ENCODE results near the gene RERE.

Gene RERE

DNA sequence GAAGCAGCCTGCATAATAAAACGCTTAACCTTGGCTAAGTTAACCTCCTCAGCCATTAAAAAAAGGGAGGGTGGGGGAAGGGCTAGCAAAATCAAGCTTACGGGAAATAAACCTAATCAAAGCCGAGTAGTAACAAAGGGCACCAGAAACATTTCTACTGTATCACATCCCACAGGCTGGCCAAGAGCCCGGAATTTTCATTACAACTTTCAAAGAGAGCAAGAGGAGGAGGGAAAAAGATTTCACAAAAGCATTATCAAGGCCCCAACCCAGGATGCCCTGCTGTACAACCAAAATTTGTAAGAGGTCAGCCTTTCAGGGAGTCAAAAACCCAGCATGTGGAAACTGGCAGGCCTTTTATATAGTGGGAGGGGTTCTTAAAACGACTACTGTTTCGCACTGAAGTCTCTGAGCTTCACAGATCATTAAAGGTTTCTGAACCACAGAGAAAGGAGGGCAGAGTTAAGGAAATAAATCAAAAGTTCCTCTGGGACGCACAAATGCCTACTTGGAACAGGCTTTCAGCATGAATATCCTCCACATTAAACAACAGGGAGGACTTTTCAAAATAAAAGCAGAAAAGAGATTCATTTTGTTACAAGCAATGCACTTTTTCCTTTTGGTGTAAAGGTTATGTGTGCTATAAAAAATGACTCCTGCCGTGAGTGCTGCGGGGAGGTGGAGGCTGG is 409.1 kb downstream of the RERE start (continued):
- TF ChIP-seq ELK4 (IDR thresholded peaks at IDR 0.05; ENCODE audit: borderline replicate concordance, low read depth, low read length) (no peak), ZNF571 (tag by site-specific recombination; IDR thresholded peaks at IDR 0.05) (no peak)

- TF ChIP-seq ZNF560 (tag by site-specific recombination; IDR thresholded peaks at IDR 0.05; ENCODE audit: borderline replicate concordance): no peak
- TF ChIP-seq ZNF677 (tag by site-specific recombination; IDR thresholded peaks at IDR 0.05): no peak
- TF ChIP-seq ZFP3 (tag by site-specific recombination; IDR thresholded peaks at IDR 0.05; ENCODE audit: low read depth): no peak
- TF ChIP-seq, protein P1, sequence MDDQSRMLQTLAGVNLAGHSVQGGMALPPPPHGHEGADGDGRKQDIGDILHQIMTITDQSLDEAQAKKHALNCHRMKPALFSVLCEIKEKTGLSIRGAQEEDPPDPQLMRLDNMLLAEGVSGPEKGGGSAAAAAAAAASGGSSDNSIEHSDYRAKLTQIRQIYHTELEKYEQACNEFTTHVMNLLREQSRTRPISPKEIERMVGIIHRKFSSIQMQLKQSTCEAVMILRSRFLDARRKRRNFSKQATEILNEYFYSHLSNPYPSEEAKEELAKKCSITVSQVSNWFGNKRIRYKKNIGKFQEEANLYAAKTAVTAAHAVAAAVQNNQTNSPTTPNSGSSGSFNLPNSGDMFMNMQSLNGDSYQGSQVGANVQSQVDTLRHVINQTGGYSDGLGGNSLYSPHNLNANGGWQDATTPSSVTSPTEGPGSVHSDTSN (CRISPR knock-in tag; IDR thresholded peaks at IDR 0.05): no peak
- TF ChIP-seq ZNF394 (tag by site-specific recombination; IDR thresholded peaks at IDR 0.05; ENCODE audit: borderline replicate concordance): no peak
- no peak for TF ChIP-seq PRDM1 (tag by site-specific recombination; IDR thresholded peaks at IDR 0.05)
- no peak for TF ChIP-seq KLF8 (tag by site-specific recombination; IDR thresholded peaks at IDR 0.05)
- no peak for TF ChIP-seq MZF1 (tag by site-specific recombination; IDR thresholded peaks at IDR 0.05; ENCODE audit: borderline replicate concordance)
- no peak overlapping the region for H3K4me3 ChIP-seq (ENCODE audit: low read depth, low read length)
- ChIA-PET POLR2A (no interaction called here), CTCF (interaction anchor here (0.8 to 1.1 kb wide), 2 partner anchors 22 to 26 kb away, joined by 3 to 4 read pairs; no protein-coding TSS in a partner anchor)
- peaks cover 29% of the 10 kb centered on the region for H3K4me1 ChIP-seq (ENCODE audit: control insufficient read depth, insufficient read depth, low read length)
- H3K9me3 ChIP-seq (ENCODE audit: control insufficient read depth, insufficient read depth, low read depth, low read length): no peaks in the 10 kb centered on the region
- H3K27ac ChIP-seq (ENCODE audit: extremely low read depth, low read depth, low read length): peak overlapping the region; percentile 32
- peaks cover 0 to 12% of the 10 kb centered on the region in 2 experiments; a peak in 2 of 3 replicates for H3K36me3 ChIP-seq (ENCODE audit: control insufficient read depth in 2 of 2, insufficient read depth in 1 of 2, low read length in 2 of 2)
Observed at GRCh38 chr1:8407652-8408051, 409.8 kb downstream of the RERE start.

- CTCF ChIA-PET: interaction anchor here (0.5 to 0.6 kb wide), 2 partner anchors 166 to 313 kb away, joined by 3 read pairs; no protein-coding TSS in a partner anchor
- Histone ChIP-seq H3K27ac (ENCODE audit: extremely low read depth, low read depth, low read length) (no peak overlapping the region), H3K4me1 (ENCODE audit: control insufficient read depth, insufficient read depth, low read length) (peaks cover 27% of the 10 kb centered on the region), H3K9me3 (ENCODE audit: control insufficient read depth, insufficient read depth, low read depth, low read length) (no peaks in the 10 kb centered on the region), H3K4me3 (ENCODE audit: low read depth, low read length) (no peak overlapping the region), H3K36me3 (ENCODE audit: control insufficient read depth in 2 of 2, insufficient read depth in 1 of 2, low read length in 2 of 2) (peaks cover 0 to 18% of the 10 kb centered on the region in 2 experiments; a peak in 2 of 3 replicates)
- POLR2A ChIA-PET: no interaction called here
- TF ChIP-seq ZNF544 (tag by site-specific recombination; IDR thresholded peaks at IDR 0.05) (no peak), ZNF449 (tag by site-specific recombination; IDR thresholded peaks at IDR 0.05) (no peak), ZBTB17 (tag by site-specific recombination; IDR thresholded peaks at IDR 0.05) (no peak), ZNF157 (tag by site-specific recombination; IDR thresholded peaks at IDR 0.05) (no peak), YY1 (tag by site-specific recombination; IDR thresholded peaks at IDR 0.05) (no peak), ZNF488 (tag by site-specific recombination; IDR thresholded peaks at IDR 0.05) (no peak), KLF10 (tag by site-specific recombination; IDR thresholded peaks at IDR 0.05) (no peak), MEIS1 (CRISPR knock-in tag; IDR thresholded peaks at IDR 0.05; ENCODE audit: borderline replicate concordance) (no peak), ZNF202 (tag by site-specific recombination; IDR thresholded peaks at IDR 0.05; ENCODE audit: borderline replicate concordance) (no peak), HOXC10 (CRISPR knock-in tag; IDR thresholded peaks at IDR 0.05) (no peak), ZNF626 (tag by site-specific recombination; IDR thresholded peaks at IDR 0.05) (no peak), ZNF596 (tag by site-specific recombination; IDR thresholded peaks at IDR 0.05) (no peak), BCL11B (tag by site-specific recombination; IDR thresholded peaks at IDR 0.05; ENCODE audit: low read depth) (no peak)
- TF ChIP-seq, protein P2, sequence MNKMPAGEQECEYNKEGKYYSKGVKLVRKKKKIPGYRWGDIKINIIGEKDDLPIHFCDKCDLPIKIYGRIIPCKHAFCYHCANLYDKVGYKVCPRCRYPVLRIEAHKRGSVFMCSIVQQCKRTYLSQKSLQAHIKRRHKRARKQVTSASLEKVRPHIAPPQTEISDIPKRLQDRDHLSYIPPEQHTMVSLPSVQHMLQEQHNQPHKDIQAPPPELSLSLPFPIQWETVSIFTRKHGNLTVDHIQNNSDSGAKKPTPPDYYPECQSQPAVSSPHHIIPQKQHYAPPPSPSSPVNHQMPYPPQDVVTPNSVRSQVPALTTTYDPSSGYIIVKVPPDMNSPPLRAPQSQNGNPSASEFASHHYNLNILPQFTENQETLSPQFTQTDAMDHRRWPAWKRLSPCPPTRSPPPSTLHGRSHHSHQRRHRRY (tag by site-specific recombination; IDR thresholded peaks at IDR 0.05): no peak
- TF ChIP-seq, protein P3, sequence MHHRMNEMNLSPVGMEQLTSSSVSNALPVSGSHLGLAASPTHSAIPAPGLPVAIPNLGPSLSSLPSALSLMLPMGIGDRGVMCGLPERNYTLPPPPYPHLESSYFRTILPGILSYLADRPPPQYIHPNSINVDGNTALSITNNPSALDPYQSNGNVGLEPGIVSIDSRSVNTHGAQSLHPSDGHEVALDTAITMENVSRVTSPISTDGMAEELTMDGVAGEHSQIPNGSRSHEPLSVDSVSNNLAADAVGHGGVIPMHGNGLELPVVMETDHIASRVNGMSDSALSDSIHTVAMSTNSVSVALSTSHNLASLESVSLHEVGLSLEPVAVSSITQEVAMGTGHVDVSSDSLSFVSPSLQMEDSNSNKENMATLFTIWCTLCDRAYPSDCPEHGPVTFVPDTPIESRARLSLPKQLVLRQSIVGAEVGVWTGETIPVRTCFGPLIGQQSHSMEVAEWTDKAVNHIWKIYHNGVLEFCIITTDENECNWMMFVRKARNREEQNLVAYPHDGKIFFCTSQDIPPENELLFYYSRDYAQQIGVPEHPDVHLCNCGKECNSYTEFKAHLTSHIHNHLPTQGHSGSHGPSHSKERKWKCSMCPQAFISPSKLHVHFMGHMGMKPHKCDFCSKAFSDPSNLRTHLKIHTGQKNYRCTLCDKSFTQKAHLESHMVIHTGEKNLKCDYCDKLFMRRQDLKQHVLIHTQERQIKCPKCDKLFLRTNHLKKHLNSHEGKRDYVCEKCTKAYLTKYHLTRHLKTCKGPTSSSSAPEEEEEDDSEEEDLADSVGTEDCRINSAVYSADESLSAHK (tag by site-specific recombination; IDR thresholded peaks at IDR 0.05): no peak
Observed at GRCh38 chr1:8406960-8407359, 410.5 kb downstream of the RERE start.

Measured in HEK293 (cell line).